ENCODE results near the gene VMP1.

VMP1 gene

DNA sequence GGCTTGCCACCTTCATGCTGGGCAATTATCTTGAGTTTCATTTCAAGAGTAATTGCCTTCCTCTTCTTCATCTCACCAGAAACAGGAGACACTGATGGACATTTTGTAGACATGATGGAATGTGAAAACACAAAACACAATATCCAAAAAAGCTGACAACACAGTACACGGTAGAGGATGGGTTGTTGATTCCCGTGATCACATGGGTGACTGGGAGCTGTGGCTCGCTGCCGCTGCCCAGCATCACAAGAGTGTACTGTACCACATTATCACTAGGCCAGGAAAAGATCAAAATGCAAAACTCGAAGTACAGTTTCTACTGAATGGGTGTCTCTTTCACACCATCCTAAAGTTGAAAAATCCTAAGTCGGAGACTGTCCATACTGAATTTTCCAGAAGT, 7.7 kb upstream of the VMP1 start:
- DNase-seq (ENCODE audit: insufficient read length, low spot score) (no peak), FAIRE-seq (no peak)
- TF ChIP-seq CTCF (IDR thresholded peaks at IDR 0.05; ENCODE audit: insufficient read depth, missing control alignments) = no peak

DNA sequence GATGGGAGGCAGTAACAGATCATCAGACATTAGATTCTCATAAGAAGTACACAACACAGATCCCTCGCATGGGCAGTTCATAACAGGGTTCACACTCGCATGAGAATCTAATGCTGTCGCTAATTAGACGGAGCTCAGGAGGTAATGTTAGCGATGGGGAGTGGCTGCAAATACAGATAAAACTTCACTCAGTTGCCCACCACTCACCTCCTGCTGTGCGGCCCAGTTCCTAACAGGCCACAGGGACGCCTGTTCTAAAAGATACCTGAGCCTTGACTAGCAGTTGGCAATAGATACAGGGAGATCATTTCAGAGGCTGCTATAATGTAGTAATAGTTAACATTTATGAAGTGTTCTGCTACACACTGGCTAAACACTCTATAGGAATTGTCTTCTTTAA, 5.2 kb upstream of the VMP1 start:
- no peak for FAIRE-seq

GRCh38 chr17:59707971-59708430, 547 bp downstream of the VMP1 start:
- FAIRE-seq = no peak
- no peak for DNase-seq (ENCODE audit: insufficient read length, low spot score)
- no peak for TF ChIP-seq CTCF (IDR thresholded peaks at IDR 0.05; ENCODE audit: insufficient read depth, missing control alignments)

More for the DNA sequence above, 5.2 kb upstream of the VMP1 start:
- no peak for DNase-seq (ENCODE audit: insufficient read length, low spot score)
- TF ChIP-seq CTCF (IDR thresholded peaks at IDR 0.05; ENCODE audit: insufficient read depth, missing control alignments) = no peak

DNA sequence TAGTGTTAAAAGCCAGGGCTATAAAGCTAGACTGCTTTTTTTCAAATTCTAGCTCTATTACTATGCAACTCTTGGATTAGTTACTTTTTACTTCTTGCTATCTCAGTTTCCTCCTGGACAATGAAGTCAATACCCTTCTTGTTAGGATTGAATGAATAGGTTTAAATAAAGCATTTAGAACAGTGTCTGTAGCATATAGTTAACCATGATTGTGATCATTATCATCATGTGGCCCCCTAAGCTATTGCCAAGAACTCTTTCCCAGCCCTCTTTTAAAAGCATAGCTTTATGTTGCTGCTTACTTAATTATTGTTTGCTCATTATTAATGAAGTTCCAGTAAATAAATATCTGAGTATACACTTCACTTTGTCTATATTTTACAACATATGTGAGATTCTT, 4.5 kb downstream of the VMP1 start:
- DNase-seq (ENCODE audit: insufficient read length, low spot score) (no peak), FAIRE-seq (no peak)
- TF ChIP-seq CTCF (IDR thresholded peaks at IDR 0.05; ENCODE audit: insufficient read depth, missing control alignments) = no peak

- FAIRE-seq = no peak
- TF ChIP-seq CTCF (IDR thresholded peaks at IDR 0.05; ENCODE audit: insufficient read depth, missing control alignments) = no peak
- DNase-seq (ENCODE audit: insufficient read length, low spot score) = no peak
Observed at GRCh38 chr17:59712862-59713261, 5.4 kb downstream of the VMP1 start.

- no peak for FAIRE-seq
- DNase-seq (ENCODE audit: insufficient read length, low spot score) = no peak
- no peak for TF ChIP-seq CTCF (IDR thresholded peaks at IDR 0.05; ENCODE audit: insufficient read depth, missing control alignments)
Observed at GRCh38 chr17:59714255-59714654, 6.8 kb downstream of the VMP1 start.

DNA sequence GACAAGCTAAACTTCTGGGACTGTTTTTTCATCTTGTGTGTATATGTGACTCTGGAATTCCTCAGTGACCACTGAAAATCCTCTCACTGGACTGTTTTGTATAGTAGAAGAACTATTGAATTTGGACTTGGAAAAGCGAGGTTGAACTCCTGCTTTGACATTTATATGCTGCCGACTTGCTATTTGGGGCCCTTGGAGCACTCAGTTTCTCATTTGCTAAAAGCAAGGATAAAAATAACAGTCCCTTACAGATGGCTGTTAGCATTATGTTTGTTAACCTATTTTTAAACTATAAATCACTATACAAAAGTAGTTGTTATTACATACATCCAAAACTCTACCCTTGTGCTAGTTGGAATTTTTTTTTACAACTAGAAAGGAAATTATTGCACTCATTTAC, 9.0 kb downstream of the VMP1 start:
- FAIRE-seq = no peak
- no peak for DNase-seq (ENCODE audit: insufficient read length, low spot score)
- TF ChIP-seq CTCF (IDR thresholded peaks at IDR 0.05; ENCODE audit: insufficient read depth, missing control alignments) = no peak

Data from D721Med (cell line).